HG03558 (cell line): ENCODE results near the gene PDE9A.
"Not testable (repeated sequence)": the region's sequence is repeated elsewhere in the genome, so short reads cannot be mapped to it uniquely, and the experiment has no call there.

Source experiments
- ATAC-seq: cut with Tn5 transposase; IDR thresholded peaks from one replicate; pipeline ENCODE4 v1.9.1; 2021; ENCODE audit warnings: moderate number of reproducible peaks; ENCODE audit not compliant: unreplicated experiment; ENCODE audit errors: extremely low read depth

Gene PDE9A

GRCh38 chr21:42702720-42703119 lies 49.3 kb downstream of the PDE9A start:
- no peak for ATAC-seq

- no peak for ATAC-seq
These were observed 49.9 kb downstream of the PDE9A start for GRCh38 chr21:42703136-42703908.

GRCh38 chr21:42703965-42704364 lies 50.5 kb downstream of the PDE9A start:
- ATAC-seq = no peak

- ATAC-seq = no peak
These were observed 51.4 kb downstream of the PDE9A start for GRCh38 chr21:42704861-42705260.

GRCh38 chr21:42705346-42705745 lies 51.9 kb downstream of the PDE9A start:
- no peak for ATAC-seq

- no peak for ATAC-seq
These were observed 52.4 kb downstream of the PDE9A start for GRCh38 chr21:42705746-42706374.

- ATAC-seq = no peak
These were observed 53.3 kb downstream of the PDE9A start for GRCh38 chr21:42706765-42707164.

- no peak for ATAC-seq
These were observed 53.9 kb downstream of the PDE9A start for GRCh38 chr21:42707207-42707830.

GRCh38 chr21:42708107-42708506 lies 54.7 kb downstream of the PDE9A start:
- no peak for ATAC-seq

- not testable (repeated sequence) for ATAC-seq
These were observed 55.5 kb downstream of the PDE9A start for GRCh38 chr21:42708916-42709315.

- no peak for ATAC-seq
These were observed 58.2 kb downstream of the PDE9A start for GRCh38 chr21:42711667-42712066.

GRCh38 chr21:42715427-42715826 lies 62.0 kb downstream of the PDE9A start:
- ATAC-seq = not testable (repeated sequence)

- no peak for ATAC-seq
These were observed 62.7 kb downstream of the PDE9A start for GRCh38 chr21:42716074-42716473.

- ATAC-seq = not testable (repeated sequence)
These were observed 67.1 kb downstream of the PDE9A start for GRCh38 chr21:42720484-42720883.

- no peak for ATAC-seq
These were observed 68.0 kb downstream of the PDE9A start for GRCh38 chr21:42721341-42721824.

GRCh38 chr21:42722153-42722552 lies 68.7 kb downstream of the PDE9A start:
- ATAC-seq = no peak

- ATAC-seq = no peak
These were observed 69.5 kb downstream of the PDE9A start for GRCh38 chr21:42722808-42723473.

GRCh38 chr21:42724226-42724920 lies 71.0 kb downstream of the PDE9A start:
- ATAC-seq = no peak

- ATAC-seq = no peak
These were observed 72.1 kb downstream of the PDE9A start for GRCh38 chr21:42725416-42725930.
